NCI-H2081 (cell line): ENCODE measurements around the gene DTNBP1.
A peak's percentile ranks its signal among the peaks of the same experiment; 100 is the strongest.

ENCODE experiments used
- DNase-seq, 2 experiments: peaks; one replicate each; lab custom pipeline; 2025; lab: John Stamatoyannopoulos, UW

DTNBP1 gene

GRCh38 chr6:15501826-15502445 lies 160.9 kb downstream of the DTNBP1 start:
- DNase-seq, result no peak

DNA sequence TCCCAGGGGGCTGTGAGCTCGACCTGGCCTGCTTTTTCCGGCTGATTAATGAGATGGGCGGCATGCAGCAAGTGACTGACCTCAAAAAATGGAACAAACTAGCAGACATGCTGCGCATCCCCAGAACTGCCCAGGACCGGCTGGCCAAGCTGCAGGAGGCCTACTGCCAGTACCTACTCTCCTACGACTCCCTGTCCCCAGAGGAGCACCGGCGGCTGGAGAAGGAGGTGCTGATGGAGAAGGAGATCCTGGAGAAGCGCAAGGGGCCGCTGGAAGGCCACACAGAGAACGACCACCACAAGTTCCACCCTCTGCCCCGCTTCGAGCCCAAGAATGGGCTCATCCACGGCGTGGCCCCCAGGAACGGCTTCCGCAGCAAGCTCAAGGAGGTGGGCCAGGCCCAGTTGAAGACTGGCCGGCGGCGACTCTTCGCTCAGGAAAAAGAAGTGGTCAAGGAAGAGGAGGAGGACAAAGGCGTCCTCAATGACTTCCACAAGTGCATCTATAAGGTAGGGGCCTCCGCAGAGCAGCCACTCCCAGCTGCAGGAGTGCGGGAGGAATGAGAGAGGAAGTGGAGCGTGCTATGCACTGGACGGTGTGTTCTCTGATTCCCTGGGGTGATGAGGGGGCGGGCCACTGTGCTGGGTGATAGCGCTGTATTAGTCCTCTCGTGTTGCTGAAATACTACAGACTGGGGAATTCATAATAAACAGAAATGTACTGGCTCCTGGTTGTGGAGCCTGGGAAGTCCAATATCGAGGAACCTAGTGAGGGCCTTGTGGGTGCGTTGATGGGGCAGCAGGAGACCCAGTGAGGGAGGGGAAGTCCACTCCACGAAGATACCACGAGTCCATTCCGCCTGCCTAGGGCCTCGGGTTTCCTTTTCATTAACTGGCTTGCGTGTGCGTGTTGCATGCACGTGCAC lies 161.7 kb downstream of the DTNBP1 start:
- no peak for DNase-seq

DNA sequence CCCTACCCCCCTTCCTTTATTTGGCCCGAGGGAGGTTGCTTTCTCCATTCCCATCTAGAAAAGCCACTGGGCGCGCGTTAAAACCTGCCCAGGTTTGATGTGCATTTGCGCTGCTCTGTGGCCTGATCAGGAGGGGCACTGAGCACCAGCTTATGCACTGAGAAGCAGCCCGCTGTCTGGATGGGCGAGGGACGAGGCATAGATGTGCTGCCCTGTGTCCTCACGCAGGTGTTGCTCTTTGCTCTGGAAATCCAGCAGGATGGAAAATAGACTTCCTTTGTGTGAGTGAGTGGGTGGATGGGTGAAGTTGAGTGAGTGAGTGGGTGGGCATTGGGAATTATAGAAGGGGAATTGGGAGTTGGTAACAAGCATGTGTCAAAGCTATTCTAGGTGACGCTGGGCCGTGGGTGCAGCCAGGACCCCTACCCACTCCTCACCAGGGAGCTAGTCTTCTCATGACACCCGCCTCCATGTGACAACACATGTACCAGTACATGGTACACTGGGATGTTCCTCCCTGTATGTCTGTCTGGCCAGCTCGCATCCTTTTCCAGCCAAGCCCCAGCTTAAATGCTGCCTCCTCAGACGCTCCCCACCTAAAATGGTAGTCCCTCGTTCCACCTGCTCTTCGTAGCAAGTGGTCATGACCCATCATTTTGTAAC lies 162.6 kb downstream of the DTNBP1 start:
- no peak for DNase-seq

- DNase-seq, result no peak
These were observed 163.2 kb downstream of the DTNBP1 start for GRCh38 chr6:15499591-15499990.

- DNase-seq, result no peak
These were observed 163.7 kb downstream of the DTNBP1 start for GRCh38 chr6:15499125-15499524.

- DNase-seq, result no peak
These were observed 164.2 kb downstream of the DTNBP1 start for GRCh38 chr6:15498640-15499039.

DNA sequence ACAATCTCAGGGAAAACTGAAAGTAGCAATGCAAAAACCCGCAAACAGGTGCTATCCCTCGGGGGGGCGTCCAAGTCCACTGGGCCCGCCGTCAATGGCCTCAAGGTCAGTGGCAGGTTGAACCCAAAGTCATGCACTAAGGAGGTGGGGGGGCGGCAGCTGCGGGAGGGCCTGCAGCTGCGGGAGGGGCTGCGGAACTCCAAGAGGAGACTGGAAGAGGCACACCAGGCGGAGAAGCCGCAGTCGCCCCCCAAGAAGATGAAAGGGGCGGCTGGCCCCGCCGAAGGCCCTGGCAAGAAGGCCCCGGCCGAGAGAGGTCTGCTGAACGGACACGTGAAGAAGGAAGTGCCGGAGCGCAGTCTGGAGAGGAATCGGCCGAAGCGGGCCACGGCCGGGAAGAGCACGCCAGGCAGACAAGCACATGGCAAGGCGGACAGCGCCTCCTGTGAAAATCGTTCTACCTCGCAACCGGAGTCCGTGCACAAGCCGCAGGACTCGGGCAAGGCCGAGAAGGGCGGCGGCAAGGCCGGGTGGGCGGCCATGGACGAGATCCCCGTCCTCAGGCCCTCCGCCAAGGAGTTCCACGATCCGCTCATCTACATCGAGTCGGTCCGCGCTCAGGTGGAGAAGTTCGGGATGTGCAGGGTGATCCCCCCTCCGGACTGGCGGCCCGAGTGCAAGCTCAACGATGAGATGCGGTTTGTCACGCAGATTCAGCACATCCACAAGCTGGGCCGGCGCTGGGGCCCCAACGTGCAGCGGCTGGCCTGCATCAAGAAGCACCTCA lies 166.3 kb downstream of the DTNBP1 start:
- no peak for DNase-seq

DNA sequence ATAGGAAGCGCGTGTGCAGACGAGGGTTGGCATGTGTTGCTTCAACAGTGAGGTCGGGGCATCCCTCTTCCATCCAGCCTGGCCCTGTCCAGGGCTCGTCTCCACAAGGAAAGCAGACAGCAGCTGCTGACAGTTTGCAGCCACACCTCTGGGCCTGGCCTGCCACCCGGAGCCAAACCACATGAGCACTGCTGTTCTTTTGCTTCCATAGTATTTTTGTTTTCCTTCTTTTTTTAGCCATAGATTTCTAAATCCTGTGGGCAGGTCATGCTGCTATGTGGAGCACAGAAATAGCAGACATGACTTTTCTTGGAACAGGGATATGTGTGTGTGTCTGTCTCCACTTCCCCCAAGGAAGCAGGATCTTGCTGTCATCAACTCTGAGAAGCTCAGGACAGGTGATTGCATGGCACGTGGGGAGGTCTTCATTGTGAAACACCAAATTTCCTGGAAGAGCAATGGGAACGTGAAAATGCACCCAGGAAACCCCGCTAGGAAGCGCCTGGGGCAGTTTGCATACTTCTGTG lies 167.4 kb downstream of the DTNBP1 start:
- DNase-seq, result no peak

DNA sequence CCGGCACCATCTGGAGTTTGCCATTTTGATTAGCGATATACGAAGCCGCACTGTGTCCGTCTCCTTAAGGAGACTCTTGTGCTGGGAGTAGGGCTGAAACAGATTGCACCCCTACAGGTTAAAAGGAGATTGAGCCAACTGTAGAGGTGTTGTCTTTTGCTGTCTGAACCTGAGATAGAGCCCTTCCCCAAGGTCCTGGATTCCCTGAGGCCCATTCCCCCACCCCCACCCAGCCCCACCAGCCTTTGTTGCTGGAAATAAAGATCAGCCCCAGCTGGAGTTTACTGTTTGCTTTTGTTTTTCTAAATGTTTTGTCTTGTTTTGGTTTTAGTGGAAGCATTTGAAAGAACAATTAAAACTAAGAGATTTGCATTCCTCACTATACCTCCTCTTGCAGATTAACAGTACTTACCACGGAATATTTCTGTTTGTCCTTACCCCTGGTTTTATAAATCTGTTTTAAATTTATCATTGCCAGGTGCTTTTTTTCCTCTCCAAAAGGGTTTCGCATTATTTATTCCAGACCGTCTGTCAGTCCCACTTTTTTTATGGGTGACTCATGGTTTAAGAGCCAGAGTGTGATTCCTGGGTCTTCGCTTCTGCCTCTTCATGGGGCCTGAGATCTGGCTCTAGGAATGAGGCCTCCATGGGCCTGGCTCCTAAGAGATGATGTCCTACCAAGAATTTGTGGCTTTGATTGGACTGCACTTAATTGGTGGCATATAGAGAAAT lies 169.2 kb downstream of the DTNBP1 start:
- DNase-seq, result no peak

DNA sequence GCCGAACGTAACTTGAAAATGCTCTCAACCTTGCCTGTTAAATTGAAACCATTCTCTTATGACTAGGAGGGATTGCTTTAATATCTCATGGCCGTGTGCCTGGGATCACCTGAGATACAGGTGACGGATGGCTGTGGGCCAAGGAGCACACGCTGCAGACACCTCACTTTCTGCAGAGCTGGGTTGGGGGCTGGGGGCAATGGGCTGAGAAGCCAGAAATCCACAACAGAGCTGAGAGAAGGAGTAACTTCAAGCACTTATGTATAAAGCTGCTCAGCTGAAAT lies 170.9 kb downstream of the DTNBP1 start:
- no peak for DNase-seq

DNA sequence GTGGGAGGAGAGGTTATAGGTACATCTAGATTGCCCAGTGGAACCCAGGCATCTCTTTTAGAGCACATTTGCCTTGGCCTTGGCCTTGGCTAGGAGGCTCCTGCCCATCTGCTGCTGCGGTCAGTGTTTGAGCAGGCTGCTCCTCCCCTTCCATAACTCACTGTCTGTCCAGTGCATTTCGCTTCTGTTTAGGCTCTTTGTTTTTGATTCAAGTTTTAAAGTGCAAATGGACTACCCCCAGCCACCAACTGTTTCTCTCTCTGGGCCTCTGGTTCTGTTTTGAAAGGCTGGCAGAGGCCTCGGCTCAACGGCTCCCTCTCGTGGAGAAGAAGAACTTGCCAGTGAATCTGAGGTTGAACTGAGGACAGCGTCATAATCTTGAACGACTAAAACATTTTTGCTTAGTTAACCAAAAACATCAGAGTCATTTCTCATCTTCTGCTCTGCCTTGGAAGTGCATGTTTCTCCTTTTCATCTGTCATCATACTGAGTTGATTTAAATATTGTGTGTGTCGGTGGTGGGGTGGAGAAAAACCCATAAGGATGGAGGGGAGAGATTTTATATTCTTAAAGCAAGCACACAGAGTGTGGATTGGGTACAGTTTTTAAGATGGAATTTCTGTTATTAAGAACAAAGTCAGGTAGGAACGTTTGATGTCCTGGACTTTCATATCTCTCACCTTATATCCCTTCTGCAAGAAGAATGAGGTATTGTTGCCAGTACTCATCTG lies 171.4 kb downstream of the DTNBP1 start:
- peak; percentile 38 to 54 for DNase-seq

DNA sequence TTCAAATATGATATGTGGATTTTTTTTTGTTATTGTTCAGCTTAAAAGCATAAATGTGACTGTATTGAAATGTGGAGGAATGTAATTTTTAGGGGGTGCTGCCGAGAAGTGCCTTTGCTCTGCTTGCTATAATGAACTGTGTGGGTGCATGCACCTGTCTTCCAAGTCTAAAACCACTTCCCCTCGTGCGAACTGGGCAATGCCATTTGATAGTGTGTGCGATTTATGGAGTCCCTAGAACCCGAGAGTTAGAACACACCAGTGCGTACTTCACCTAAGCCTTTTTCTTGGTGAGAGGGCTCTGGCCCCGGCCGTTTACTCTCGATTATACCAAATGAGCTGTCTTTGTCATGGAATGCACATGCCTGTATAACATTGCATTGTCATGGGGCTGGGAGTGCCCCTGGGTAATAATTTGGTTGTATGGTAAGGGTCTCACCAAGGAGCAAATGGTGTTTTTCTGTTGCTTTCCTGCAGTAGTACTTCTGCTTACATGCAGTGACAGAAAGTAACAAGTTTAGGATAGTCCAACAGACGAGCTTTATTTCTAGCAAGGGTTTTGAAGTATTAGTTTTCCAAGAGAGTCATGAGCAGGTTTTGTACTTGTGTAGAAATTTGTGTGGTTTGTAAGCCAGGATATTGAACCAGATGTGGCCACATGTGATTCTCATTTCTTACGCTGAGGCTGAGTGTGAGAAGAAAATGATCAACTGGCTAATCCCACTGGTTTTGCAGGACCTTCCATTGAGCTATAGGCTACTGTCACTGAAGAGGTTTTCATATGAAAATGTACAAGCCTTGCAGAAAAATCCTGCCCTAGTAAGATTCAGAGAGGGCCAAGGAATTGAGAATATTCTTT lies 172.4 kb downstream of the DTNBP1 start:
- no peak for DNase-seq

DNA sequence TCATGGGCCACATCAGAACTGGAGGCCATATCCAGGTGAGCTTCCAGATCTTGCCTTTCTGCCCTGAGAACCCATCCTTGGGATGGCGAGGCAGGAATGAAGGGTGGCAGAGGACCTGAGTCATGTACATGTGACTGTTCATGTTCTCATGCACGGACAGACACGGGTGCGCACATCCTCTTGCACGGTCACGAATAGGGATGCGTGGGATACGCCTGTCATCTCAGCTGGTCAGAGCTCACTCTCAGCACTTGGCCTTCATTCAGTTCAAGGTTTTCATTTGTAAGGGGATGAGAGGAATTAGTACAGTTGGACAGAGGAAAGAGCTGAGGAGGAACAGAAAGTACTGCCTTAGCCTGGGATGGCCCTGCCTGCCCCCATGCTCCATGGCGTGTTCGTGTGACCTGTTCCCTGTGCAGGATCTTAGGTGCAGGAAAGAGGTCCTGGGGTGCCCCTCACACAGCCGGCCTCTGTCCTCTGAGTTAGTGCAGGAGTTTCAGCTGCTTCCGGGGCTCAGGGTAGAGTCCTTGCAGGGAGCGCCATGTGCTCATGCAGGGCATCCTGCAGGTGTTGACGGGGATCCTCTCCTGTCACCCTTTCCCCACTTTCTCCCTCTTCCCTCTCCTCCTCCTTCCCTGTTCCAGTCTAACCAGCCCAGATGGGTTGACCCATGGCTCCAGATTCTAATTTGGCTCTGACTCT lies 173.4 kb downstream of the DTNBP1 start:
- DNase-seq, result no peak

DNA sequence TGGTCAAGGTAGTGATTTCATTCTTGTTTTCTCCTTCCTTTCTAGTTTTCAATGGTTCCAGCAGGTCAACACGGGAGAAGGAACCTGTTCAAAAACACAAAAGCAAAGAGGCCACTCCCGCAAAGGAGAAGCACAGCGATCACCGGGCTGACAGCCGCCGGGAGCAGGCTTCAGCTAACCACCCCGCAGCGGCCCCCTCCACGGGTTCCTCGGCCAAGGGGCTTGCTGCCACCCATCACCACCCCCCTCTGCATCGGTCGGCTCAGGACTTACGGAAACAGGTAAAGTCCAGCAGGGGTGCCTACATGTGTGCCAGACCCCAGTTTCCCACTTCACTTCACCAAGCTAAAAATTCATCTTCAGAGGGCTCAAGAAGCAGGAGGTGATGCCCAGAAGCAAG lies 175.6 kb downstream of the DTNBP1 start:
- no peak for DNase-seq

DNA sequence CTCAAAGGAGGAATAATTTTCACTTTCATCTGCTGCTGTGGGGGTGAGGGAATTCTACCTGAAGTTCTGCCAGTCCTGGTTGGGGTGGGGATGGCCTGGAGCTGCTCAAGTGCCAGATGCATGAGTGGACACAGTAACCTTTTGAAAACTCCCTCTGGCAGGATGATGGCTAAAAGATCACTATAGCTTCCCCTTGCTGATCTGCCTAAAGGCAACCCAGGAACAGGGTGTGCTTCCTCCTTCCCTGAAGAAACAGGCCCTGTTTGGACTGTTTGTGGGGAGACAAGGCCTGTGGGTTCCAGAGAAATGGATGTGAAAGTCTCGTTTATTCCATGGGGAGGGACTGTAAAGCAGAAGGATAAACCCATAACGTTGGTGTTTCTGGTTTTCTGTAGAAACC lies 176.9 kb downstream of the DTNBP1 start:
- DNase-seq, result no peak

DNA sequence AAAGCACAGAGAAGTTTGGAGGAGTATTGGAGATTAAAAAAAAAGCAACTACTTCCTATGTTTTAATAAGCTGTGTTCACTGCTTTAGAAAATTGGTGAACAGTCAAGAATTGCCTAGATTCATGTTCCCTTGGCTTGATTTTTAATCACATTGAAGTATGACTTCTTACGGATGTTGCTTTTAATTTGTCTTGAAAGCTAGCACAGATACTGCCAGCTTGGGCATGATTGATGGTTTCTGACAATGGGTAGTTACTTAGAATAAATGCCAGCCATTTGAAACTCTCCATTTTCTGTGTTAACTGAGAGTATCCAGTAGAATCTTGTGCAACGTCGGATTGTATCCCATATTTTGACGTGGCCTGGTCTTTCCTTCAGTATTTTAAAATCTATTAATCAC lies 178.0 kb downstream of the DTNBP1 start:
- DNase-seq, result no peak

DNA sequence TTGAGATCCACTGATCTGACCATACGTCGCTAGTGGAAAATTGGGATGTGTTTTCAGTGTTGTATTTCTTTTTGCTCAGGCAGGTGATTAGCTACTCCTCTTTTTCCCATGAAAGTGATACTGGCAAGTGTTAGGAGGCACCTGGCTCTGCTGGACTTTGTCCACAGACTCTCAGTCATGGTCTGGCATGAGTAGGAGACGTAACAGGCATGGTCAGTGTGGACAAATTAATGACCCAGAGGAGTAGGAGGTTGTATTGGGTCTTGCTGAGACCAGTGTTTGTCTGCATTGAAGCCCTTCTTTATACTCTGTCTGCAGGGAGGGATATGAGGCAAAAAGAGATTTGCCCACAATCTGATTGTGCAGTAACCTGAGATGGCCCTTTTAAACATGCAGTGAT lies 178.7 kb downstream of the DTNBP1 start:
- no peak for DNase-seq

DNA sequence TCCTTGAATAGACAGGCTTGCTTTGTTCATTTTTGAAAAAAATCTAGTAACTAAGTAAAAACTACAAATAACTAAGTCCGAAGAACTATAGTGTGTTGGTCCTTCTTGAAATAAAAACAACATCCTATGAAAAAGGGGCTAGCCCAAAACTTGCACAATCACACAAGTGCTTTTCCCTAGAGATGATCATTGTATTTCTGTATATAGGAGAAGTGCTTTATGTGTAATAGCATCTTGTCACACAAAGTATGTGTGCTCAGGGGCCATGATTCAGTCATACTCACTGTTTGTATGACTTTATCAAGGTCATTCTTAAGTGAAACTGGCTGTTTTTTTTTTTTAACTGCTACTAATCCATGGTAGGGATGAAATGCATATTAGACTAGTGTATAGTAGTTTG lies 179.8 kb downstream of the DTNBP1 start:
- DNase-seq, result no peak
